ENCODE results near the gene PAQR3. TPM values are rescaled to one million over a fixed set of nuclear protein-coding genes. Genes with fewer than 3 reads are reported as not detected.

PAQR3 gene
- total and polyA plus RNA-seq, 10 donors, result 3.4 to 14.5 (median 7.6) TPM

- H3K36me3 ChIP-seq, result peaks cover 0 to 3% (median 0%) of the 10 kb centered on the region in 6 donors
- DNase-seq, result no peak
- H3K4me1 ChIP-seq, result peaks cover 6 to 36% (median 19%) of the 10 kb centered on the region in 6 donors
- TF ChIP-seq POLR2A (IDR thresholded peaks at IDR 0.05) (no peak), POLR2AphosphoS5 (IDR thresholded peaks at IDR 0.05) (no peak), CTCF (IDR thresholded peaks at IDR 0.05 in 8 of 11, conservative IDR thresholded peaks at IDR 0.05 in 3 of 11) (no peak)
- H3K4me3 ChIP-seq, result peak overlapping the region; percentile 66 to 89 (median 78)
- H3K27me3 ChIP-seq (replicated peaks in 1 of 7), result no peaks in the 10 kb centered on the region
- WGBS, 5 donors, result 4 to 12% (median 6%) methylated on average over 7 of the region's 7 CpGs
- no peaks in the 10 kb centered on the region for H3K9me3 ChIP-seq
- H3K27ac ChIP-seq, result peak overlapping the region in 2 of 8 donors; percentile 75 to 84
- intact Hi-C loops (cut with DNase I; ENCODE audit: low total_unique reads), result no loop called here
Measured at GRCh38 chr4:78938474-78938867, 767 bp downstream of the PAQR3 start.

- DNase-seq, result no peak
- TF ChIP-seq CTCF (IDR thresholded peaks at IDR 0.05 in 8 of 11, conservative IDR thresholded peaks at IDR 0.05 in 3 of 11) (no peak), POLR2AphosphoS5 (IDR thresholded peaks at IDR 0.05) (no peak), POLR2A (IDR thresholded peaks at IDR 0.05) (no peak)
- intact Hi-C loops (cut with DNase I; ENCODE audit: low total_unique reads), result no loop called here
- Histone ChIP-seq H3K27me3 (replicated peaks in 1 of 7) (no peaks in the 10 kb centered on the region), H3K36me3 (peaks cover 0 to 8% (median 0%) of the 10 kb centered on the region in 6 donors), H3K4me1 (peaks cover 6 to 36% (median 19%) of the 10 kb centered on the region in 6 donors), H3K4me3 (no peak overlapping the region), H3K9me3 (no peaks in the 10 kb centered on the region), H3K27ac (no peak overlapping the region)
- 88 to 96% (median 94%) methylated on average over 4 of the region's 4 CpGs for WGBS, 5 donors
Measured at GRCh38 chr4:78937837-78938236, 1.4 kb downstream of the PAQR3 start.

- 84 to 92% (median 88%) methylated on average over 4 of the region's 4 CpGs for WGBS, 5 donors
- no peak for DNase-seq
- H3K4me1 ChIP-seq, result peaks cover 6 to 36% (median 19%) of the 10 kb centered on the region in 6 donors
- no peak overlapping the region for H3K27ac ChIP-seq
- H3K4me3 ChIP-seq, result no peak overlapping the region
- H3K27me3 ChIP-seq (replicated peaks in 1 of 7), result no peaks in the 10 kb centered on the region
- H3K9me3 ChIP-seq, result no peaks in the 10 kb centered on the region
- TF ChIP-seq POLR2AphosphoS5 (IDR thresholded peaks at IDR 0.05), result no peak
- TF ChIP-seq POLR2A (IDR thresholded peaks at IDR 0.05), result no peak
- intact Hi-C loops (cut with DNase I; ENCODE audit: low total_unique reads), result no loop called here
- H3K36me3 ChIP-seq, result peaks cover 0 to 17% (median 2%) of the 10 kb centered on the region in 6 donors
Measured at GRCh38 chr4:78936989-78937388, 2.2 kb downstream of the PAQR3 start.

- no peaks in the 10 kb centered on the region for H3K9me3 ChIP-seq
- TF ChIP-seq POLR2AphosphoS5 (IDR thresholded peaks at IDR 0.05) (no peak), CTCF (IDR thresholded peaks at IDR 0.05 in 8 of 11, conservative IDR thresholded peaks at IDR 0.05 in 3 of 11) (no peak), POLR2A (IDR thresholded peaks at IDR 0.05) (no peak)
- H3K36me3 ChIP-seq, result peaks cover 0 to 70% (median 16%) of the 10 kb centered on the region in 6 donors
- H3K4me3 ChIP-seq, result no peak overlapping the region
- no peak overlapping the region for H3K27ac ChIP-seq
- H3K27me3 ChIP-seq (replicated peaks in 1 of 7), result no peaks in the 10 kb centered on the region
- 94 to 97% (median 97%) methylated on average over 6 of the region's 6 CpGs for WGBS, 5 donors
- no peak for DNase-seq
- H3K4me1 ChIP-seq, result no peaks in the 10 kb centered on the region
- intact Hi-C loops (cut with DNase I; ENCODE audit: low total_unique reads), result no loop called here
Measured at GRCh38 chr4:78930016-78930629, 9.1 kb downstream of the PAQR3 start.
